Islet of Langerhans (tissue), 1 donor: Measurements from ENCODE around the gene MKI67.

ENCODE experiments used
- FAIRE-seq: peaks from one replicate; lab custom pipeline; 2011; peaks lifted over from hg19 to GRCh38; lab: Jason Lieb, UNC

Gene MKI67

GRCh38 chr10:128050936-128051335 is 75.3 kb downstream of the MKI67 start:
- no peak for FAIRE-seq

GRCh38 chr10:128050121-128050516 is 76.1 kb downstream of the MKI67 start:
- no peak for FAIRE-seq

- no peak for FAIRE-seq
Observed at GRCh38 chr10:128049226-128050120, 76.8 kb downstream of the MKI67 start.

- FAIRE-seq: no peak
Observed at GRCh38 chr10:128048819-128049210, 77.4 kb downstream of the MKI67 start.

DNA sequence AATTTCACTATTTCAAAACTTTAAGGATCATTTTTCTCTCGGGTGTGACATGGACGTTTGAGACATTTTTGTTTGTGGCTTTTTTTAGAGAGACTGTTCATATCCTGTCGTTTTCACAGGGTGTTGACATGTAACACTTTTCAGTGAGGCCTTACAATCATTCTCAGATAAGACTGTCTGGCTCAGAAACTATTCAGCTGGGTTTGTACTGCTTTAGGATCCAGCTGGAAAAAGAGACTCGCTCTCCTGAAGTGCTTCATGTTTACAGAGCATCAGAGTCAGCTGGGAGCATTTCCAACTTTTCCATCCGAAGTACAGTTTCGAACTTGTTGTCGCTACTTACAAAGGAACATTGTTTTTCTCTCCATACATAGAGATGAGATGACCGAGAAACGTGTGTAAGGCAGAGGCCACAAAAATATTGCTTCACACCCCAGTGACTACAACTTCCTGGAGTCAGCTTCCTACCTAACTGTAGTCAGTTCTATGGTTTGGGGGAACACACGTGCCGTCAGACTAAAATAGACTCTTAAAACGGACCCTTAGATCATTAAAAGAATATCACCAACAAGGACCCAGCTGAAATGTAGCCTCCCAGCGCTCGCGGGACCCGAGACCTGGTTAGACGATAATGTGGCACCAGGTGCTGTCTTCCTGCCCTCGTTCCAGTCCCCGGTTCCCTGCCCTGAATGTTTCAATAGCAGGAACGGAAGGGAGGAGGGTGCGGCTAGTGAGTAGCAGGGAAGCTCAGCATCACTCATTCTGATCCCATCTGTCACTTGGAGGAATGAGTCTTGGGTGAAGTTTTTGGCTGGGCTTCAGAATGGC is 78.0 kb downstream of the MKI67 start:
- no peak for FAIRE-seq

- FAIRE-seq: no peak
Observed at GRCh38 chr10:128047351-128047750, 78.9 kb downstream of the MKI67 start.

DNA sequence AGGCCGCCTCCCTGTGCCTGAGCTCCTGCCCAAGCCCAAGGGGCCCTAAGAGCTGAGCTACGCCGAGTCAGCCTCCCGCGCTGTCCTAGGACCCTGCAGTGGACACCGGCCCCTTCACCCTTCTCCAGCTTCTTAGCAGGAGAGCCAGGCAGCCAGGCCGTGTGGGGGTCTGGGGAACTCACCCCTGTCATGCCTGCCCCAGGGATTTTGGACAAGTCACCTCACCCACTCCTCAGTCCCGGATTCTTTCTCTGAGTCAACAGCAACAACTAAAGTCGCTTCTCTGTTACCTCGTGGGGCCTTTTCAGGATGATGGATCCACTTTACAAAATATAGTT is 79.3 kb downstream of the MKI67 start:
- FAIRE-seq: no peak
